SK-N-MC (cell line): ENCODE results near the gene TTYH2.
"Not testable (repeated sequence)": the region's sequence is repeated elsewhere in the genome, so short reads cannot be mapped to it uniquely, and the experiment has no call there.

Experiments
- DNase-seq: peaks from one replicate; pipeline ENCODE4 v3.0.0-alpha.2; 2011; ENCODE audit warnings: low read depth, low spot score
- H3K27ac ChIP-seq: fragments of 200-600 bp; sonication (generic); 2 replicates; pipeline ENCODE4 v1.5.1; 2016; ENCODE audit warnings: mixed run types
- H3K36me3 ChIP-seq: fragments of 200-600 bp; sonication (generic); 2 replicates; pipeline ENCODE4 v1.6.1; 2017; ENCODE audit warnings: antibody characterized with exemption, low read length, mixed read lengths; ENCODE audit not compliant: insufficient read depth
- H3K4me3 ChIP-seq: fragments of 200-600 bp; sonication (generic); 2 replicates; pipeline ENCODE4 v1.5.1; 2016
- H3K9ac ChIP-seq: fragments of 200-600 bp; sonication (generic); 2 replicates; pipeline ENCODE4 v1.8.0; 2017; ENCODE audit warnings: mixed run types, mixed read lengths; ENCODE audit not compliant: insufficient read length
- H3K9me3 ChIP-seq: fragments of 200-600 bp; sonication (generic); 2 replicates; pipeline ENCODE4 v1.6.1; 2017; ENCODE audit warnings: low read depth, mild to moderate bottlenecking, antibody characterized with exemption, low read length, moderate library complexity, mixed read lengths
- EZH2 ChIP-seq: fragments of 200-600 bp; sonication (generic); IDR thresholded peaks from one replicate; pipeline ENCODE4 v1.6.1; 2017; ENCODE audit warnings: antibody characterized with exemption
- FOXP2 ChIP-seq: optimal IDR thresholded peaks from 2 replicates; pipeline ENCODE3; 2011; ENCODE audit warnings: mild to moderate bottlenecking, moderate library complexity; ENCODE audit not compliant: insufficient read depth; ENCODE audit errors: extremely low read length, control extremely low read depth
- POLR2AphosphoS5 ChIP-seq: IDR thresholded peaks from 2 replicates; pipeline ENCODE4 v1.6.1; 2012; ENCODE audit warnings: mild to moderate bottlenecking, low read depth, low read length, borderline replicate concordance

TTYH2 gene

GRCh38 chr17:74179576-74179975 is 33.8 kb upstream of the TTYH2 start:
- no peak for TF ChIP-seq POLR2AphosphoS5
- no peak for TF ChIP-seq FOXP2
- TF ChIP-seq EZH2 = no peak
- DNase-seq = no peak
- Histone ChIP-seq H3K9me3 (no peaks in the 10 kb centered on the region), H3K36me3 (no peaks in the 10 kb centered on the region), H3K9ac (no peak overlapping the region), H3K27ac (no peak overlapping the region), H3K4me3 (no peak overlapping the region)

GRCh38 chr17:74180336-74180735 is 33.0 kb upstream of the TTYH2 start:
- no peak overlapping the region for H3K4me3 ChIP-seq
- DNase-seq = no peak
- no peak overlapping the region for H3K27ac ChIP-seq
- no peak for TF ChIP-seq POLR2AphosphoS5
- TF ChIP-seq EZH2 = no peak
- no peak for TF ChIP-seq FOXP2
- no peaks in the 10 kb centered on the region for H3K9me3 ChIP-seq
- H3K9ac ChIP-seq = no peak overlapping the region
- no peaks in the 10 kb centered on the region for H3K36me3 ChIP-seq

- DNase-seq = no peak
- no peaks in the 10 kb centered on the region for H3K36me3 ChIP-seq
- no peak overlapping the region for H3K27ac ChIP-seq
- TF ChIP-seq FOXP2 (no peak), POLR2AphosphoS5 (no peak), EZH2 (no peak)
- H3K9ac ChIP-seq = no peak overlapping the region
- no peak overlapping the region for H3K4me3 ChIP-seq
- no peaks in the 10 kb centered on the region for H3K9me3 ChIP-seq
These were observed 32.0 kb upstream of the TTYH2 start for GRCh38 chr17:74181341-74181740.

- DNase-seq = no peak
- no peak overlapping the region for H3K9ac ChIP-seq
- no peaks in the 10 kb centered on the region for H3K36me3 ChIP-seq
- no peak overlapping the region for H3K4me3 ChIP-seq
- H3K9me3 ChIP-seq = no peaks in the 10 kb centered on the region
- TF ChIP-seq POLR2AphosphoS5 (no peak), FOXP2 (no peak), EZH2 (no peak)
- H3K27ac ChIP-seq = no peak overlapping the region
These were observed 31.2 kb upstream of the TTYH2 start for GRCh38 chr17:74182041-74182723.

- DNase-seq = no peak
- Histone ChIP-seq H3K27ac (no peak overlapping the region), H3K4me3 (no peak overlapping the region), H3K9ac (no peak overlapping the region), H3K36me3 (no peaks in the 10 kb centered on the region), H3K9me3 (no peaks in the 10 kb centered on the region)
- no peak for TF ChIP-seq POLR2AphosphoS5
- no peak for TF ChIP-seq EZH2
- TF ChIP-seq FOXP2 = no peak
These were observed 30.0 kb upstream of the TTYH2 start for GRCh38 chr17:74183411-74183810.

- TF ChIP-seq POLR2AphosphoS5 (no peak), EZH2 (no peak), FOXP2 (no peak)
These were observed 27.7 kb upstream of the TTYH2 start for GRCh38 chr17:74185571-74186185.

GRCh38 chr17:74186498-74186897 is 26.9 kb upstream of the TTYH2 start:
- Histone ChIP-seq H3K36me3 (no peaks in the 10 kb centered on the region), H3K9me3 (no peaks in the 10 kb centered on the region), H3K9ac (no peak overlapping the region), H3K4me3 (no peak overlapping the region), H3K27ac (no peak overlapping the region)
- TF ChIP-seq EZH2 = no peak
- TF ChIP-seq FOXP2 = no peak
- no peak for TF ChIP-seq POLR2AphosphoS5
- no peak for DNase-seq

More at GRCh38 chr17:74185571-74186185, 27.7 kb upstream of the TTYH2 start:
- H3K9me3 ChIP-seq = no peaks in the 10 kb centered on the region
- no peaks in the 10 kb centered on the region for H3K36me3 ChIP-seq
- H3K27ac ChIP-seq = no peak overlapping the region
- no peak overlapping the region for H3K4me3 ChIP-seq
- H3K9ac ChIP-seq = no peak overlapping the region
- no peak for DNase-seq

GRCh38 chr17:74187761-74188160 is 25.6 kb upstream of the TTYH2 start:
- Histone ChIP-seq H3K27ac (no peak overlapping the region), H3K36me3 (no peaks in the 10 kb centered on the region), H3K4me3 (no peak overlapping the region), H3K9ac (no peak overlapping the region), H3K9me3 (no peaks in the 10 kb centered on the region)
- no peak for DNase-seq
- TF ChIP-seq POLR2AphosphoS5 (no peak), EZH2 (no peak), FOXP2 (no peak)

- not testable (repeated sequence) for H3K4me3 ChIP-seq, H3K27ac ChIP-seq, H3K9me3 ChIP-seq, H3K36me3 ChIP-seq, DNase-seq, H3K9ac ChIP-seq
These were observed 24.7 kb upstream of the TTYH2 start for GRCh38 chr17:74188687-74189086.
